ENCODE measurements around the gene RAPSN.

RAPSN gene

GRCh38 chr11:47393163-47394049 lies 55.5 kb downstream of the RAPSN start:
- DNase-seq (ENCODE audit: insufficient read length, low spot score): no peak
- no peak for FAIRE-seq

- FAIRE-seq: no peak
- no peak for DNase-seq (ENCODE audit: insufficient read length, low spot score)
Observed at GRCh38 chr11:47392546-47393162, 56.3 kb downstream of the RAPSN start.

GRCh38 chr11:47391711-47392432 lies 57.1 kb downstream of the RAPSN start:
- no peak for FAIRE-seq
- DNase-seq (ENCODE audit: insufficient read length, low spot score): no peak

- FAIRE-seq (no peak), DNase-seq (ENCODE audit: insufficient read length, low spot score) (no peak)
Observed at GRCh38 chr11:47391077-47391583, 57.8 kb downstream of the RAPSN start.

- FAIRE-seq (no peak), DNase-seq (ENCODE audit: insufficient read length, low spot score) (no peak)
Observed at GRCh38 chr11:47390422-47390760, 58.5 kb downstream of the RAPSN start.

- no peak for FAIRE-seq
- DNase-seq (ENCODE audit: insufficient read length, low spot score): no peak
Observed at GRCh38 chr11:47389577-47390421, 59.1 kb downstream of the RAPSN start.

GRCh38 chr11:47388697-47389576 lies 60.0 kb downstream of the RAPSN start:
- DNase-seq (ENCODE audit: insufficient read length, low spot score): no peak

GRCh38 chr11:47387944-47388696 lies 60.8 kb downstream of the RAPSN start:
- no peak for DNase-seq (ENCODE audit: insufficient read length, low spot score)
- no peak for FAIRE-seq

More at GRCh38 chr11:47388697-47389576, 60.0 kb downstream of the RAPSN start:
- FAIRE-seq: no peak
